ENCODE results near the gene SLC1A7. TPM values are rescaled to one million over a fixed set of nuclear protein-coding genes. Genes with fewer than 3 reads are reported as not detected.

The SLC1A7 gene
- total RNA-seq, 4 donors from 2014 or later, result 0.54 to 1.6 (median 0.62) TPM; not detected in 1

- H3K27ac ChIP-seq, result peak overlapping the region in 3 of 4 donors; percentile 68 to 78 (median 74)
- H3K4me3 ChIP-seq, result no peak overlapping the region
- no peak for TF ChIP-seq EP300 (IDR thresholded peaks at IDR 0.05)
- no peak for TF ChIP-seq CTCF (IDR thresholded peaks at IDR 0.05)
- TF ChIP-seq POLR2A (IDR thresholded peaks at IDR 0.05), result no peak
- TF ChIP-seq POLR2AphosphoS5 (IDR thresholded peaks at IDR 0.05), result no peak
- WGBS, 2 donors (ENCODE audit: low coverage in 1 of 2), result 55 to 80% methylated on average over 1 to 4 of the region's 7 CpGs
- ATAC-seq, result no peak
- H3K27me3 ChIP-seq, result no peaks in the 10 kb centered on the region
- no peaks in the 10 kb centered on the region for H3K36me3 ChIP-seq
- peaks cover 0 to 62% (median 11%) of the 10 kb centered on the region in 3 donors for H3K4me1 ChIP-seq
- no peaks in the 10 kb centered on the region for H3K9me3 ChIP-seq
Observed at GRCh38 chr1:53122961-53123413, 19.5 kb downstream of the SLC1A7 start.

- 39 to 100% methylated on average over 1 to 4 of the region's 10 CpGs for WGBS, 2 donors (ENCODE audit: low coverage in 1 of 2)
- no peaks in the 10 kb centered on the region for H3K27me3 ChIP-seq
- H3K4me1 ChIP-seq, result peaks cover 0 to 62% (median 11%) of the 10 kb centered on the region in 3 donors
- no peaks in the 10 kb centered on the region for H3K9me3 ChIP-seq
- TF ChIP-seq POLR2A (IDR thresholded peaks at IDR 0.05) (no peak), EP300 (IDR thresholded peaks at IDR 0.05) (no peak), POLR2AphosphoS5 (IDR thresholded peaks at IDR 0.05) (no peak), CTCF (IDR thresholded peaks at IDR 0.05) (no peak)
- H3K36me3 ChIP-seq, result no peaks in the 10 kb centered on the region
- no peak overlapping the region for H3K4me3 ChIP-seq
- peak; percentile 42 for ATAC-seq
- H3K27ac ChIP-seq, result peak overlapping the region in 3 of 4 donors; percentile 68 to 78 (median 74)
Observed at GRCh38 chr1:53122201-53122885, 20.1 kb downstream of the SLC1A7 start.

- Histone ChIP-seq H3K4me1 (peaks cover 0 to 61% (median 11%) of the 10 kb centered on the region in 3 donors), H3K36me3 (no peaks in the 10 kb centered on the region), H3K27me3 (no peaks in the 10 kb centered on the region), H3K9me3 (no peaks in the 10 kb centered on the region), H3K27ac (peak overlapping the region in 3 of 4 donors; percentile 68 to 78 (median 74)), H3K4me3 (no peak overlapping the region)
- TF ChIP-seq POLR2AphosphoS5 (IDR thresholded peaks at IDR 0.05) (peak; percentile 63), EP300 (IDR thresholded peaks at IDR 0.05) (no peak)
- WGBS, 2 donors (ENCODE audit: low coverage in 1 of 2), result 30 to 51% methylated on average over 6 of the region's 18 CpGs
- peak; percentile 26 for ATAC-seq
Observed at GRCh38 chr1:53121319-53122172, 20.9 kb downstream of the SLC1A7 start.

- Histone ChIP-seq H3K27ac (peak overlapping the region in 2 of 4 donors; percentile 68 to 78), H3K27me3 (no peaks in the 10 kb centered on the region), H3K4me1 (peaks cover 0 to 52% (median 11%) of the 10 kb centered on the region in 3 donors), H3K4me3 (no peak overlapping the region), H3K9me3 (no peaks in the 10 kb centered on the region), H3K36me3 (no peaks in the 10 kb centered on the region)
- 80% methylated on average over 1 of the region's 12 CpGs; no CpG with 5 or more reads in 1 of the 2 donors for WGBS, 2 donors (ENCODE audit: low coverage in 1 of 2)
- no peak for TF ChIP-seq EP300 (IDR thresholded peaks at IDR 0.05)
- no peak for TF ChIP-seq CTCF (IDR thresholded peaks at IDR 0.05)
- TF ChIP-seq POLR2A (IDR thresholded peaks at IDR 0.05), result no peak
- TF ChIP-seq POLR2AphosphoS5 (IDR thresholded peaks at IDR 0.05), result no peak
- no peak for ATAC-seq
Observed at GRCh38 chr1:53120659-53121058, 21.8 kb downstream of the SLC1A7 start.

GRCh38 chr1:53117836-53118235 is 24.6 kb downstream of the SLC1A7 start:
- Histone ChIP-seq H3K4me3 (no peak overlapping the region), H3K4me1 (peaks cover 0 to 24% (median 5%) of the 10 kb centered on the region in 3 donors), H3K36me3 (no peaks in the 10 kb centered on the region), H3K27ac (no peak overlapping the region), H3K27me3 (no peaks in the 10 kb centered on the region), H3K9me3 (no peaks in the 10 kb centered on the region)
- no peak for ATAC-seq
- no peak for TF ChIP-seq POLR2A (IDR thresholded peaks at IDR 0.05)
- no peak for TF ChIP-seq CTCF (IDR thresholded peaks at IDR 0.05)
- TF ChIP-seq EP300 (IDR thresholded peaks at IDR 0.05), result no peak
- no peak for TF ChIP-seq POLR2AphosphoS5 (IDR thresholded peaks at IDR 0.05)
- 80 to 84% methylated on average over 1 to 5 of the region's 9 CpGs for WGBS, 2 donors (ENCODE audit: low coverage in 1 of 2)
